HL-60 (cell line): ENCODE measurements around the gene DNAJC8.

ENCODE experiments used
- DNase-seq, 2 experiments: peaks; one replicate each; pipeline ENCODE4 v3.0.0-alpha.2; 2010 to 2020; ENCODE audit warnings: low read depth in 1 of 2, low spot score in 1 of 2
- H3K27ac ChIP-seq: fragments of 250-450 bp; sonication (Bioruptor Pico); replicated peaks from 2 replicates; pipeline ENCODE4 v1.5.1; 2020; ENCODE audit warnings: mild to moderate bottlenecking, moderate library complexity
- H3K27me3 ChIP-seq: fragments of 250-450 bp; sonication (Bioruptor Pico); 2 replicates; pipeline ENCODE4 v1.5.1; 2021; ENCODE audit warnings: mild to moderate bottlenecking, moderate library complexity; ENCODE audit not compliant: insufficient read depth, poor library complexity, severe bottlenecking
- H3K4me3 ChIP-seq: replicated peaks from 2 replicates; pipeline ENCODE4 v1.5.1; 2011; ENCODE audit warnings: mild to moderate bottlenecking, control low read depth, low read length; ENCODE audit not compliant: insufficient read depth
- CTCF ChIP-seq: IDR thresholded peaks from one replicate; pipeline ENCODE4 v1.5.1; 2011; ENCODE audit warnings: low read length, control low read depth, inconsistent platforms; ENCODE audit not compliant: insufficient read depth
- GABPA ChIP-seq: IDR thresholded peaks from 2 replicates; pipeline ENCODE4 v1.6.1; 2012; ENCODE audit warnings: low read depth
- POLR2AphosphoS5 ChIP-seq: IDR thresholded peaks from 2 replicates; pipeline ENCODE4 v1.6.1; 2012; ENCODE audit warnings: low read depth
- REST ChIP-seq: IDR thresholded peaks from 2 replicates; pipeline ENCODE4 v1.6.1; 2012; ENCODE audit warnings: low read depth; ENCODE audit not compliant: insufficient replicate concordance
- SPI1 ChIP-seq: IDR thresholded peaks from 2 replicates; pipeline ENCODE4 v1.6.1; 2012; ENCODE audit warnings: low read depth, mild to moderate bottlenecking, borderline replicate concordance

Gene DNAJC8

GRCh38 chr1:28266920-28267322, 34.1 kb upstream of the DNAJC8 start:
- no peak overlapping the region for H3K4me3 ChIP-seq
- TF ChIP-seq REST = no peak
- no peak for TF ChIP-seq POLR2AphosphoS5
- TF ChIP-seq SPI1 = no peak
- no peak for TF ChIP-seq GABPA
- TF ChIP-seq CTCF = no peak
- no peaks in the 10 kb centered on the region for H3K27me3 ChIP-seq
- H3K27ac ChIP-seq = no peak overlapping the region
- no peak for DNase-seq

- H3K4me3 ChIP-seq = no peak overlapping the region
- TF ChIP-seq REST (no peak), GABPA (no peak), POLR2AphosphoS5 (no peak), CTCF (no peak), SPI1 (no peak)
Observed at GRCh38 chr1:28265577-28265976, 32.7 kb upstream of the DNAJC8 start.

GRCh38 chr1:28264897-28265296, 32.1 kb upstream of the DNAJC8 start:
- no peak for TF ChIP-seq CTCF
- no peak for TF ChIP-seq SPI1
- TF ChIP-seq GABPA = no peak
- Histone ChIP-seq H3K4me3 (no peak overlapping the region), H3K27me3 (no peaks in the 10 kb centered on the region), H3K27ac (no peak overlapping the region)
- no peak for DNase-seq

More at GRCh38 chr1:28265577-28265976, 32.7 kb upstream of the DNAJC8 start:
- no peak for DNase-seq
- Histone ChIP-seq H3K27ac (no peak overlapping the region), H3K27me3 (no peaks in the 10 kb centered on the region)

- DNase-seq = no peak
- Histone ChIP-seq H3K4me3 (no peak overlapping the region), H3K27ac (no peak overlapping the region)
Observed at GRCh38 chr1:28260803-28261174, 28.0 kb upstream of the DNAJC8 start.

More at GRCh38 chr1:28260803-28261174, 28.0 kb upstream of the DNAJC8 start:
- no peaks in the 10 kb centered on the region for H3K27me3 ChIP-seq
- TF ChIP-seq SPI1 (no peak), GABPA (no peak), CTCF (no peak), REST (no peak), POLR2AphosphoS5 (no peak)
